Cardiac muscle cell (in vitro differentiated cells and primary cell): Measurements from ENCODE around the gene PEX11G. TPM values are rescaled to one million over a fixed set of nuclear protein-coding genes. Genes with fewer than 3 reads are reported as not detected.

ENCODE experiments used
- DNase-seq, 2 donors: peaks; one replicate each; pipeline versions ENCODE4 v3.0.0 to v3.0.0-alpha.2; 2010 to 2017; ENCODE audit warnings: low read depth in 1 of 2, low spot score in 1 of 2
- H3K27ac ChIP-seq: fragments of 200-600 bp; sonication (generic); 2 replicates; pipeline ENCODE4 v1.5.1; 2016
- H3K27me3 ChIP-seq: fragments of 200-600 bp; sonication (generic); 2 replicates; pipeline ENCODE4 v1.6.0; 2016; ENCODE audit warnings: control low read depth
- H3K36me3 ChIP-seq: fragments of 200-600 bp; sonication (generic); 2 replicates; pipeline ENCODE4 v1.5.1; 2016; ENCODE audit warnings: control low read depth
- H3K4me1 ChIP-seq: fragments of 200-600 bp; sonication (generic); 2 replicates; pipeline ENCODE4 v1.8.1; 2017; ENCODE audit warnings: low read depth, mild to moderate bottlenecking, mixed run types
- H3K4me3 ChIP-seq: fragments of 200-600 bp; sonication (generic); 2 replicates; pipeline ENCODE4 v1.5.1; 2016; ENCODE audit warnings: mild to moderate bottlenecking
- H3K9me3 ChIP-seq: fragments of 200-600 bp; sonication (generic); 2 replicates; pipeline ENCODE4 v1.5.1; 2017; ENCODE audit warnings: low read depth, mild to moderate bottlenecking, control low read depth
- CTCF ChIP-seq: IDR thresholded peaks from 2 replicates; pipeline ENCODE4 v1.5.1; 2012; ENCODE audit warnings: low read depth, mild to moderate bottlenecking, low read length
- polyA plus RNA-seq: library from polyadenylated mRNA; unstranded; fragments of >200 nt; fragmentation: Nextera tagmentation; extraction: Ambion mirVana; gene quantifications from 2 replicates; pipeline ENCODE4 v1.2.1, GENCODE V29; 2016
- total RNA-seq: library from RNA; depleted of rRNA; stranded (reverse); fragments of >200 nt; gene quantifications from 2 replicates; pipeline ENCODE4 v1.2.3, GENCODE V29; 2016

The PEX11G gene
- total and polyA plus RNA-seq, 2 experiments from 2014 or later = 6.1 to 6.5 TPM

- H3K36me3 ChIP-seq = no peaks in the 10 kb centered on the region
- TF ChIP-seq CTCF = no peak
- no peaks in the 10 kb centered on the region for H3K27me3 ChIP-seq
Measured at GRCh38 chr19:7426986-7427385, 61.8 kb downstream of the PEX11G start.

More at GRCh38 chr19:7426986-7427385, 61.8 kb downstream of the PEX11G start:
- Histone ChIP-seq H3K4me3 (no peak overlapping the region), H3K27ac (no peak overlapping the region), H3K9me3 (no peaks in the 10 kb centered on the region), H3K4me1 (no peaks in the 10 kb centered on the region)
- no peak for DNase-seq

Other genes with a start within 250 kb of the PEX11G start
- gene INSR, start 194.6 kb downstream of the PEX11G start, total RNA-seq = 27.8 and 34.9 TPM in 2 replicates
- 7.0 and 8.6 TPM in 2 replicates for gene INSR, start 194.6 kb downstream of the PEX11G start, polyA plus RNA-seq
- 26.2 and 31.9 TPM in 2 replicates for gene ARHGEF18, start 140.1 kb downstream of the PEX11G start, total RNA-seq
- 12.3 and 16.8 TPM in 2 replicates for gene ARHGEF18, start 140.1 kb downstream of the PEX11G start, polyA plus RNA-seq
- gene ZNF358, start 27.1 kb upstream of the PEX11G start, total RNA-seq = 95.1 and 99.6 TPM in 2 replicates
- gene ZNF358, start 27.1 kb upstream of the PEX11G start, polyA plus RNA-seq = 35.4 and 40.7 TPM in 2 replicates
- 5.8 and 6.9 TPM in 2 replicates for gene MCOLN1, start 33.6 kb upstream of the PEX11G start, total RNA-seq
- gene MCOLN1, start 33.6 kb upstream of the PEX11G start, polyA plus RNA-seq = 13.7 and 24.7 TPM in 2 replicates
- 48.1 and 56.4 TPM in 2 replicates for gene PNPLA6, start 46.7 kb upstream of the PEX11G start, total RNA-seq
- 21.5 and 29.3 TPM in 2 replicates for gene PNPLA6, start 46.7 kb upstream of the PEX11G start, polyA plus RNA-seq
- gene CAMSAP3, start 106.8 kb upstream of the PEX11G start, total RNA-seq = 10.6 and 10.8 TPM in 2 replicates
- 10.4 and 13.5 TPM in 2 replicates for gene CAMSAP3, start 106.8 kb upstream of the PEX11G start, polyA plus RNA-seq
- gene XAB2, start 140.5 kb upstream of the PEX11G start, total RNA-seq = 62.0 and 81.5 TPM in 2 replicates
- 27.5 and 37.1 TPM in 2 replicates for gene XAB2, start 140.5 kb upstream of the PEX11G start, polyA plus RNA-seq
- 14.9 and 25.0 TPM in 2 replicates for gene PET100, start 140.8 kb upstream of the PEX11G start, total RNA-seq
- 369 and 404 TPM in 2 replicates for gene PET100, start 140.8 kb upstream of the PEX11G start, polyA plus RNA-seq
- 0.51 and 2.7 TPM in 2 replicates for gene PCP2, start 144.7 kb upstream of the PEX11G start, total RNA-seq
- gene PCP2, start 144.7 kb upstream of the PEX11G start, polyA plus RNA-seq = 0.34 and 0.70 TPM in 2 replicates
- 16.0 and 33.6 TPM in 2 replicates for gene STXBP2, start 148.1 kb upstream of the PEX11G start, total RNA-seq
- gene STXBP2, start 148.1 kb upstream of the PEX11G start, polyA plus RNA-seq = 32.7 and 51.2 TPM in 2 replicates
- gene RETN, start 180.0 kb upstream of the PEX11G start, total RNA-seq = not detected in 2 replicates
- not detected in 2 replicates for gene RETN, start 180.0 kb upstream of the PEX11G start, polyA plus RNA-seq
- not detected in 2 replicates for gene MCEMP1, start 188.1 kb upstream of the PEX11G start, total RNA-seq
- not detected in 2 replicates for gene MCEMP1, start 188.1 kb upstream of the PEX11G start, polyA plus RNA-seq
- 95.9 and 96.2 TPM in 2 replicates for gene TRAPPC5, start 191.8 kb upstream of the PEX11G start, total RNA-seq
- gene TRAPPC5, start 191.8 kb upstream of the PEX11G start, polyA plus RNA-seq = 111 and 120 TPM in 2 replicates
- gene FCER2, start 213.1 kb upstream of the PEX11G start, total RNA-seq = not detected in 2 replicates
- gene FCER2, start 213.1 kb upstream of the PEX11G start, polyA plus RNA-seq = 0.39 TPM in 1 of 2 replicates, not detected in the other
- not detected in 2 replicates for gene CLEC4G, start 243.1 kb upstream of the PEX11G start, total RNA-seq
- gene CLEC4G, start 243.1 kb upstream of the PEX11G start, polyA plus RNA-seq = not detected in 2 replicates